ENCODE measurements around the gene C11orf24. TPM values are rescaled to one million over a fixed set of nuclear protein-coding genes. Genes with fewer than 3 reads are reported as not detected.

Gene C11orf24
- total and polyA plus RNA-seq, 8 donors, result 5.8 to 35.1 (median 20.1) TPM

GRCh38 chr11:68271023-68271780, 571 bp downstream of the C11orf24 start:
- Histone ChIP-seq H3K4me3 (peak overlapping the region; percentile 70 to 76 (median 74)), H3K9me3 (no peaks in the 10 kb centered on the region), H3K27ac (peak overlapping the region; percentile 94 to 99 (median 95)), H3K4me1 (peaks cover 22 to 62% (median 53%) of the 10 kb centered on the region in 4 donors), H3K36me3 (peaks cover 16 to 20% (median 20%) of the 10 kb centered on the region in 4 donors), H3K27me3 (no peaks in the 10 kb centered on the region)
- 2 to 5% (median 3%) methylated on average over 23 of the region's 23 CpGs for WGBS, 5 donors
- intact Hi-C loops (cut with DNase I; ENCODE audit: low total_unique reads), result no loop called here
- DNase-seq, result peak; percentile 61 to 87
- peak in 3 of 7 experiments; percentile 15 to 31 (median 21) for TF ChIP-seq CTCF (IDR thresholded peaks at IDR 0.05)
- TF ChIP-seq POLR2AphosphoS5 (IDR thresholded peaks at IDR 0.05), result peak in 1 of 3 donors; percentile 46
- no peak for TF ChIP-seq POLR2A (IDR thresholded peaks at IDR 0.05)

GRCh38 chr11:68270196-68271022, 1.4 kb downstream of the C11orf24 start:
- peak in 1 of 2 donors; percentile 72 for DNase-seq
- Histone ChIP-seq H3K4me3 (peak overlapping the region; percentile 70 to 76 (median 74)), H3K9me3 (no peaks in the 10 kb centered on the region), H3K4me1 (peaks cover 27 to 70% (median 61%) of the 10 kb centered on the region in 4 donors), H3K27ac (peak overlapping the region; percentile 11 to 99 (median 95)), H3K27me3 (no peaks in the 10 kb centered on the region), H3K36me3 (peaks cover 16 to 28% (median 28%) of the 10 kb centered on the region in 4 donors)
- TF ChIP-seq CTCF (IDR thresholded peaks at IDR 0.05) (no peak), POLR2AphosphoS5 (IDR thresholded peaks at IDR 0.05) (no peak), POLR2A (IDR thresholded peaks at IDR 0.05) (no peak), EP300 (IDR thresholded peaks at IDR 0.05) (no peak)
- WGBS, 5 donors, result 53 to 67% (median 60%) methylated on average over 8 of the region's 8 CpGs
- intact Hi-C loops (cut with DNase I; ENCODE audit: low total_unique reads), result no loop called here

- no peaks in the 10 kb centered on the region for H3K9me3 ChIP-seq
- no peaks in the 10 kb centered on the region for H3K27me3 ChIP-seq
- peak overlapping the region in 1 of 4 donors; percentile 6 for H3K4me3 ChIP-seq
- TF ChIP-seq POLR2A (IDR thresholded peaks at IDR 0.05) (no peak), POLR2AphosphoS5 (IDR thresholded peaks at IDR 0.05) (no peak), EP300 (IDR thresholded peaks at IDR 0.05) (no peak), CTCF (IDR thresholded peaks at IDR 0.05) (no peak)
- intact Hi-C loops (cut with DNase I; ENCODE audit: low total_unique reads), result loop anchor here (10.0 kb wide), 1 partner anchor 115 kb away; no protein-coding TSS in a partner anchor
- H3K36me3 ChIP-seq, result peaks cover 16 to 37% (median 36%) of the 10 kb centered on the region in 4 donors
- WGBS, 5 donors, result 40 to 61% (median 48%) methylated on average over 10 of the region's 10 CpGs
- peak overlapping the region in 3 of 5 donors; percentile 95 to 99 (median 96) for H3K27ac ChIP-seq
- peak in 1 of 2 donors; percentile 58 for DNase-seq
- peaks cover 27 to 72% (median 66%) of the 10 kb centered on the region in 4 donors for H3K4me1 ChIP-seq
Measured at GRCh38 chr11:68269414-68270081, 2.2 kb downstream of the C11orf24 start.

- TF ChIP-seq CTCF (IDR thresholded peaks at IDR 0.05) (no peak), EP300 (IDR thresholded peaks at IDR 0.05) (no peak), POLR2A (IDR thresholded peaks at IDR 0.05) (no peak), POLR2AphosphoS5 (IDR thresholded peaks at IDR 0.05) (no peak)
- intact Hi-C loops (cut with DNase I; ENCODE audit: low total_unique reads), result loop anchor here (10.0 kb wide), 1 partner anchor 117 kb away; no protein-coding TSS in a partner anchor
- no peak overlapping the region for H3K4me3 ChIP-seq
- peaks cover 27 to 65% (median 62%) of the 10 kb centered on the region in 4 donors for H3K4me1 ChIP-seq
- 79 to 97% (median 93%) methylated on average over 4 to 6 of the region's 6 CpGs for WGBS, 5 donors
- peaks cover 25 to 52% (median 50%) of the 10 kb centered on the region in 4 donors for H3K36me3 ChIP-seq
- H3K27me3 ChIP-seq, result no peaks in the 10 kb centered on the region
- no peaks in the 10 kb centered on the region for H3K9me3 ChIP-seq
- H3K27ac ChIP-seq, result no peak overlapping the region
- DNase-seq, result no peak
Measured at GRCh38 chr11:68267881-68268240, 3.9 kb downstream of the C11orf24 start.
